Glutamatergic neuron (in vitro differentiated cells): ENCODE results near the gene NT5DC4. TPM values are rescaled to one million over a fixed set of nuclear protein-coding genes. Genes with fewer than 3 reads are reported as not detected.

ENCODE experiments used
- DNase-seq: peaks from one replicate; pipeline ENCODE4 v3.0.0; 2022
- H3K27ac Mint-ChIP-seq: one replicate; pipeline ENCODE4 v1.8.0; 2020; ENCODE audit warnings: mild to moderate bottlenecking, mixed read lengths, inconsistent platforms; ENCODE audit not compliant: unreplicated experiment
- H3K27me3 Mint-ChIP-seq: one replicate; pipeline ENCODE4 v1.8.0; 2020; ENCODE audit warnings: mild to moderate bottlenecking, moderate library complexity, mixed read lengths, inconsistent platforms; ENCODE audit not compliant: unreplicated experiment
- H3K36me3 Mint-ChIP-seq: one replicate; pipeline ENCODE4 v1.8.0; 2020; ENCODE audit warnings: mild to moderate bottlenecking, mixed read lengths, inconsistent platforms; ENCODE audit not compliant: unreplicated experiment
- H3K4me1 Mint-ChIP-seq: one replicate; pipeline ENCODE4 v1.8.0; 2020; ENCODE audit warnings: mild to moderate bottlenecking, low read depth, mixed read lengths, inconsistent platforms; ENCODE audit not compliant: unreplicated experiment
- H3K4me3 Mint-ChIP-seq: one replicate; pipeline ENCODE4 v1.8.0; 2020; ENCODE audit warnings: mild to moderate bottlenecking, mixed read lengths, inconsistent platforms; ENCODE audit not compliant: unreplicated experiment
- H3K9me3 Mint-ChIP-seq: one replicate; pipeline ENCODE4 v1.8.0; 2020; ENCODE audit warnings: mild to moderate bottlenecking, moderate library complexity, mixed read lengths, inconsistent platforms; ENCODE audit not compliant: unreplicated experiment
- CTCF ChIP-seq: fragments of 200-600 bp; sonication (generic); IDR thresholded peaks from one replicate; pipeline ENCODE4 v1.5.0; 2021; ENCODE audit not compliant: partially characterized antibody, unreplicated experiment
- total RNA-seq: library from RNA; stranded (reverse); fragmentation: NEBNext Ultra II Directional; extraction: Animal tissue kit (Norgen Biotek cat#: 25700); gene quantifications from one replicate; pipeline ENCODE4 v1.2.1, GENCODE V29; 2021; ENCODE audit not compliant: unreplicated experiment

NT5DC4 gene
- total RNA-seq, 1 donor from 2014 or later, result not detected

- Mint-ChIP-seq H3K27me3 (no peaks in the 10 kb centered on the region), H3K36me3 (no peaks in the 10 kb centered on the region), H3K4me1 (no peaks in the 10 kb centered on the region), H3K27ac (no peak overlapping the region), H3K4me3 (peak overlapping the region; percentile 99), H3K9me3 (no peaks in the 10 kb centered on the region)
- no peak for TF ChIP-seq CTCF
- no peak for DNase-seq
Observed at GRCh38 chr2:112765251-112765650, 44.4 kb downstream of the NT5DC4 start.

- TF ChIP-seq CTCF, result no peak
- Mint-ChIP-seq H3K4me1 (no peaks in the 10 kb centered on the region), H3K9me3 (no peaks in the 10 kb centered on the region), H3K27ac (no peak overlapping the region), H3K27me3 (no peaks in the 10 kb centered on the region), H3K36me3 (no peaks in the 10 kb centered on the region), H3K4me3 (no peak overlapping the region)
- no peak for DNase-seq
Observed at GRCh38 chr2:112767693-112768330, 47.0 kb downstream of the NT5DC4 start.

- Mint-ChIP-seq H3K27me3 (no peaks in the 10 kb centered on the region), H3K27ac (no peak overlapping the region), H3K4me3 (no peak overlapping the region), H3K4me1 (no peaks in the 10 kb centered on the region), H3K36me3 (no peaks in the 10 kb centered on the region), H3K9me3 (no peaks in the 10 kb centered on the region)
- no peak for TF ChIP-seq CTCF
- DNase-seq, result no peak
Observed at GRCh38 chr2:112768432-112768831, 47.6 kb downstream of the NT5DC4 start.

- Mint-ChIP-seq H3K4me1 (no peaks in the 10 kb centered on the region), H3K4me3 (no peak overlapping the region), H3K36me3 (no peaks in the 10 kb centered on the region), H3K27me3 (peaks cover 2% of the 10 kb centered on the region), H3K27ac (no peak overlapping the region), H3K9me3 (no peaks in the 10 kb centered on the region)
- DNase-seq, result no peak
- no peak for TF ChIP-seq CTCF
Observed at GRCh38 chr2:112772322-112772721, 51.5 kb downstream of the NT5DC4 start.

- Mint-ChIP-seq H3K4me1 (no peaks in the 10 kb centered on the region), H3K4me3 (no peak overlapping the region), H3K27me3 (peaks cover 2% of the 10 kb centered on the region), H3K36me3 (no peaks in the 10 kb centered on the region), H3K9me3 (no peaks in the 10 kb centered on the region), H3K27ac (no peak overlapping the region)
- no peak for DNase-seq
- TF ChIP-seq CTCF, result no peak
Observed at GRCh38 chr2:112772911-112773475, 52.2 kb downstream of the NT5DC4 start.
